ENCODE measurements around the gene FSTL4.

DNA sequence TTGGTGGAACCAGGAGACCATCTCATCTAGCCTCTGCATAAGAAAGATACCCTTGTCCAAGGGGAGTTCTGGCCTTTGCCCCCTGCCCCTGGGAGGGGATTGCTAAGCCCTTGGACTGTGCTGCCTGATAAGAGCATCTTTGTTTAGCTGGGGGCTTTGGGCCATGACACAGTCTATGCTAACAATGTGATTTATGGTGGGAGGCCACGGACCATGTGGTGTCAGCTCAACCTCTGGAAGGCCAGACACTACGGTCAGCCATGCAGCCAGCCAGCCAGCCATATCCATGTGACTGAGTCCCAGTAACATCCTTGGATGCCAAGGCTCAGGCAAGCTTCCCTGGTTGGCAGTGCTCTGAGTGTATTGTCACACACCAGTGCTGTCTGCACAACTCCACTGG lies 244.4 kb downstream of the FSTL4 start:
- TF ChIP-seq JUND (IDR thresholded peaks at IDR 0.05) (no peak), EZH2phosphoT487 (IDR thresholded peaks at IDR 0.05; ENCODE audit: borderline replicate concordance, low read depth) (no peak)
- TF ChIP-seq, protein P1, sequence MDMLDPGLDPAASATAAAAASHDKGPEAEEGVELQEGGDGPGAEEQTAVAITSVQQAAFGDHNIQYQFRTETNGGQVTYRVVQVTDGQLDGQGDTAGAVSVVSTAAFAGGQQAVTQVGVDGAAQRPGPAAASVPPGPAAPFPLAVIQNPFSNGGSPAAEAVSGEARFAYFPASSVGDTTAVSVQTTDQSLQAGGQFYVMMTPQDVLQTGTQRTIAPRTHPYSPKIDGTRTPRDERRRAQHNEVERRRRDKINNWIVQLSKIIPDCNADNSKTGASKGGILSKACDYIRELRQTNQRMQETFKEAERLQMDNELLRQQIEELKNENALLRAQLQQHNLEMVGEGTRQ (IDR thresholded peaks at IDR 0.05; ENCODE audit: borderline replicate concordance, low read depth, low read length), result no peak
- TF ChIP-seq, protein P2, sequence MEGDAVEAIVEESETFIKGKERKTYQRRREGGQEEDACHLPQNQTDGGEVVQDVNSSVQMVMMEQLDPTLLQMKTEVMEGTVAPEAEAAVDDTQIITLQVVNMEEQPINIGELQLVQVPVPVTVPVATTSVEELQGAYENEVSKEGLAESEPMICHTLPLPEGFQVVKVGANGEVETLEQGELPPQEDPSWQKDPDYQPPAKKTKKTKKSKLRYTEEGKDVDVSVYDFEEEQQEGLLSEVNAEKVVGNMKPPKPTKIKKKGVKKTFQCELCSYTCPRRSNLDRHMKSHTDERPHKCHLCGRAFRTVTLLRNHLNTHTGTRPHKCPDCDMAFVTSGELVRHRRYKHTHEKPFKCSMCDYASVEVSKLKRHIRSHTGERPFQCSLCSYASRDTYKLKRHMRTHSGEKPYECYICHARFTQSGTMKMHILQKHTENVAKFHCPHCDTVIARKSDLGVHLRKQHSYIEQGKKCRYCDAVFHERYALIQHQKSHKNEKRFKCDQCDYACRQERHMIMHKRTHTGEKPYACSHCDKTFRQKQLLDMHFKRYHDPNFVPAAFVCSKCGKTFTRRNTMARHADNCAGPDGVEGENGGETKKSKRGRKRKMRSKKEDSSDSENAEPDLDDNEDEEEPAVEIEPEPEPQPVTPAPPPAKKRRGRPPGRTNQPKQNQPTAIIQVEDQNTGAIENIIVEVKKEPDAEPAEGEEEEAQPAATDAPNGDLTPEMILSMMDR (IDR thresholded peaks at IDR 0.05), result no peak

Data from SK-N-SH (cell line).